ENCODE measurements around the gene MCM3AP.
A peak's percentile ranks its signal among the peaks of the same experiment; 100 is the strongest.

MCM3AP gene

GRCh38 chr21:46295996-46296752 lies 10.8 kb upstream of the MCM3AP start:
- TF ChIP-seq SUZ12 (IDR thresholded peaks at IDR 0.05; ENCODE audit: extremely low read depth, insufficient read depth, insufficient read length) (no peak), YY1 (IDR thresholded peaks at IDR 0.05; ENCODE audit: insufficient read depth, insufficient read length) (no peak), ZNF274 (IDR thresholded peaks at IDR 0.05; ENCODE audit: low read depth, low read length) (no peak)
- no peak for DNase-seq (ENCODE audit: low read depth, low spot score)
- Histone ChIP-seq H3K36me3 (ENCODE audit: insufficient read depth, insufficient read length, low read length) (peaks cover 33% of the 10 kb centered on the region), H3K27me3 (ENCODE audit: insufficient read depth, insufficient read length) (no peaks in the 10 kb centered on the region), H3K4me3 (ENCODE audit: insufficient read length, low read depth) (no peak overlapping the region), H3K9me3 (ENCODE audit: insufficient read depth, low read length) (peaks cover 6% of the 10 kb centered on the region; the same call in 1 of the 2 replicates), H3K9ac (ENCODE audit: insufficient read length, low read depth) (peak overlapping the region; percentile 45), H3K4me1 (ENCODE audit: insufficient read depth, insufficient read length) (peaks cover 8% of the 10 kb centered on the region)

DNA sequence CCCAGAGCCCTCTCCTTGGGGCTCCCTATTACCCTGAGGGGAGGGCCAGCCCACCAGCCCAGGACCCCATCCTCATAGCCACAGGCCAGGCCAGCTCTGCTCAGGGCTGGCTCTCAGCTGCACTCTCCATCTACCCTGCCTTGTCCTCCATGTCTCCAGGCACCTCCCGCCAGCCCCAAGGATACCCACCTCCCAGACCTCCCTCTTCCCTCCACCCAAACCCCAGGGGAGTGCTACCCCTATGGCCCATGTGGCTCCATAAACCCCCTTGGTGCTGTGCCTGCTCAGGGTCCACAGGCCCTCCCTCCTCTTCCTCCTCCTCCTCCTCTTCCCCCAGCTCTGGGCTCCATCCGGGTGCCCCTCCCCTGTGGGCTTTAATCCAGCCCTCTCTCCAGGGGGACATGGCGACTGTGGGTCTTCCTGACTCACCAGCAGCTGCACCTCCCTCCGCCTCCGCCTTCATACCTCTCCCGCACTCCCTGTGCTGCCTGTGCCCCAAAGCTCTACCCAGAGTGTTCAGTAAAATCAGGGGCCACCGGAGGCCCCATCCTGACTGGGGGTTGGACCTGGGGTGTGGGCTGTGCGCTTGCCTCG lies 9.9 kb upstream of the MCM3AP start:
- Histone ChIP-seq H3K9me3 (ENCODE audit: insufficient read depth, low read length) (peaks cover 6% of the 10 kb centered on the region; the same call in 1 of the 2 replicates), H3K27me3 (ENCODE audit: insufficient read depth, insufficient read length) (no peaks in the 10 kb centered on the region), H3K9ac (ENCODE audit: insufficient read length, low read depth) (peak overlapping the region; percentile 50), H3K36me3 (ENCODE audit: insufficient read depth, insufficient read length, low read length) (peaks cover 29% of the 10 kb centered on the region), H3K4me3 (ENCODE audit: insufficient read length, low read depth) (no peak overlapping the region), H3K4me1 (ENCODE audit: insufficient read depth, insufficient read length) (peaks cover 8% of the 10 kb centered on the region)
- TF ChIP-seq ZNF274 (IDR thresholded peaks at IDR 0.05; ENCODE audit: low read depth, low read length) (no peak), SUZ12 (IDR thresholded peaks at IDR 0.05; ENCODE audit: extremely low read depth, insufficient read depth, insufficient read length) (no peak)
- no peak for DNase-seq (ENCODE audit: low read depth, low spot score)

- peaks cover 6% of the 10 kb centered on the region; the same call in 1 of the 2 replicates for H3K9me3 ChIP-seq (ENCODE audit: insufficient read depth, low read length)
- TF ChIP-seq ZNF274 (IDR thresholded peaks at IDR 0.05; ENCODE audit: low read depth, low read length) (no peak), SUZ12 (IDR thresholded peaks at IDR 0.05; ENCODE audit: extremely low read depth, insufficient read depth, insufficient read length) (no peak), YY1 (IDR thresholded peaks at IDR 0.05; ENCODE audit: insufficient read depth, insufficient read length) (no peak)
- peaks cover 8% of the 10 kb centered on the region for H3K4me1 ChIP-seq (ENCODE audit: insufficient read depth, insufficient read length)
- no peak overlapping the region for H3K4me3 ChIP-seq (ENCODE audit: insufficient read length, low read depth)
- H3K9ac ChIP-seq (ENCODE audit: insufficient read length, low read depth) = peak overlapping the region; percentile 50
- no peak for DNase-seq (ENCODE audit: low read depth, low spot score)
- H3K27me3 ChIP-seq (ENCODE audit: insufficient read depth, insufficient read length) = no peaks in the 10 kb centered on the region
- H3K36me3 ChIP-seq (ENCODE audit: insufficient read depth, insufficient read length, low read length) = peaks cover 27% of the 10 kb centered on the region
Observed at GRCh38 chr21:46294647-46295176, 9.3 kb upstream of the MCM3AP start.

DNA sequence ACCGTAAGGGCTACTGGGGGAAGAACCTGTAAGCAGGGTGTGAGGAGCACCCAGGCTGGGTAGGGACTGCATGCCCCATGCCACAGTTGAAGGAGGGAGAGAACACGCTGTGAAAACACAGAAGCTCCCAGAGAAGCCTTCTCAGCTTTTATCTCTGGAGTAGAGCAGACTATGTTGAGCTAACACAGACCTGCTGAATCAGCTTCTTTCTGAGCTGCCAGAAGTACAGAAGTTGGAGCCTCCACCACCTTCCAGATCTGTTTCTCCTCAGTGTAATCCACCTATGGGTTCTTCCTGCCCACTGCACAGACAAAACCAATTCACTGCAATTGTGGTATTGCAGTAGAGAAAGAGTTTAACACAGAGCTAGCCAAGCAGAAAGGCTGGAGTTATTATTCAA lies 6.2 kb upstream of the MCM3AP start:
- peaks cover 28% of the 10 kb centered on the region for H3K36me3 ChIP-seq (ENCODE audit: insufficient read depth, insufficient read length, low read length)
- peaks cover 8% of the 10 kb centered on the region for H3K4me1 ChIP-seq (ENCODE audit: insufficient read depth, insufficient read length)
- no peaks in the 10 kb centered on the region for H3K27me3 ChIP-seq (ENCODE audit: insufficient read depth, insufficient read length)
- DNase-seq (ENCODE audit: low read depth, low spot score) = no peak
- no peak for TF ChIP-seq ZNF274 (IDR thresholded peaks at IDR 0.05; ENCODE audit: low read depth, low read length)
- TF ChIP-seq SUZ12 (IDR thresholded peaks at IDR 0.05; ENCODE audit: extremely low read depth, insufficient read depth, insufficient read length) = no peak
- TF ChIP-seq YY1 (IDR thresholded peaks at IDR 0.05; ENCODE audit: insufficient read depth, insufficient read length) = no peak
- H3K4me3 ChIP-seq (ENCODE audit: insufficient read length, low read depth) = no peak overlapping the region
- peaks cover 6% of the 10 kb centered on the region; the same call in 1 of the 2 replicates for H3K9me3 ChIP-seq (ENCODE audit: insufficient read depth, low read length)
- no peak overlapping the region for H3K9ac ChIP-seq (ENCODE audit: insufficient read length, low read depth)

- H3K9me3 ChIP-seq (ENCODE audit: insufficient read depth, low read length) = peaks cover 6% of the 10 kb centered on the region; the same call in 1 of the 2 replicates
- H3K4me3 ChIP-seq (ENCODE audit: insufficient read length, low read depth) = no peak overlapping the region
- H3K36me3 ChIP-seq (ENCODE audit: insufficient read depth, insufficient read length, low read length) = peaks cover 33% of the 10 kb centered on the region
- H3K4me1 ChIP-seq (ENCODE audit: insufficient read depth, insufficient read length) = peaks cover 1% of the 10 kb centered on the region
- H3K9ac ChIP-seq (ENCODE audit: insufficient read length, low read depth) = no peak overlapping the region
- TF ChIP-seq YY1 (IDR thresholded peaks at IDR 0.05; ENCODE audit: insufficient read depth, insufficient read length) (no peak), ZNF274 (IDR thresholded peaks at IDR 0.05; ENCODE audit: low read depth, low read length) (no peak), SUZ12 (IDR thresholded peaks at IDR 0.05; ENCODE audit: extremely low read depth, insufficient read depth, insufficient read length) (no peak)
- DNase-seq (ENCODE audit: low read depth, low spot score) = no peak
- no peaks in the 10 kb centered on the region for H3K27me3 ChIP-seq (ENCODE audit: insufficient read depth, insufficient read length)
Observed at GRCh38 chr21:46289655-46290179, 4.3 kb upstream of the MCM3AP start.

DNA sequence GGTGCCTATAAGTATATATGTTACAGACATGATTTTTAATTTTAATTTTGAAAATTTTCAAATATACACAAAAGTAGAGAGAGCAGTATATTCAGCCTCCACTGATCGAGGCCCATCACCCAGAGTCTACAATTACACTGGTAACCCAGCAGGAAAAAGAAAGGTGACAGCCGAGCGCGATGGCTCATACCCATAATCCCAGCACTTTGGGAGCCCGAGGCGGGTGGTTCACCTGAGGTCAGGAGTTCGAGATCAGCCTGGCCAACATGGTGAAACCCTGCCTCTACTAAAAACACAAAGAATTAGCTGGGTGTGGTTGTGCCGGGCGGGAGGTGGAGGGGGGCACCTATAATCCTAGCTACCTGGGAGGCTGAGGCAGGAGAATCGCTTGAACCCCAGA lies 2.1 kb upstream of the MCM3AP start:
- H3K4me3 ChIP-seq (ENCODE audit: insufficient read length, low read depth) = peak overlapping the region; percentile 95
- TF ChIP-seq SUZ12 (IDR thresholded peaks at IDR 0.05; ENCODE audit: extremely low read depth, insufficient read depth, insufficient read length) (no peak), ZNF274 (IDR thresholded peaks at IDR 0.05; ENCODE audit: low read depth, low read length) (no peak), YY1 (IDR thresholded peaks at IDR 0.05; ENCODE audit: insufficient read depth, insufficient read length) (no peak)
- H3K36me3 ChIP-seq (ENCODE audit: insufficient read depth, insufficient read length, low read length) = peaks cover 54% of the 10 kb centered on the region
- H3K9ac ChIP-seq (ENCODE audit: insufficient read length, low read depth) = peak overlapping the region; percentile 100
- peaks cover 2% of the 10 kb centered on the region for H3K4me1 ChIP-seq (ENCODE audit: insufficient read depth, insufficient read length)
- H3K27me3 ChIP-seq (ENCODE audit: insufficient read depth, insufficient read length) = no peaks in the 10 kb centered on the region
- DNase-seq (ENCODE audit: low read depth, low spot score) = no peak
- peaks cover 6% of the 10 kb centered on the region; the same call in 1 of the 2 replicates for H3K9me3 ChIP-seq (ENCODE audit: insufficient read depth, low read length)

GRCh38 chr21:46286648-46287002 lies 1.2 kb upstream of the MCM3AP start:
- DNase-seq (ENCODE audit: low read depth, low spot score) = no peak
- H3K27me3 ChIP-seq (ENCODE audit: insufficient read depth, insufficient read length) = no peaks in the 10 kb centered on the region

More at GRCh38 chr21:46286648-46287002, 1.2 kb upstream of the MCM3AP start:
- peak overlapping the region; percentile 100 for H3K9ac ChIP-seq (ENCODE audit: insufficient read length, low read depth)
- peaks cover 5% of the 10 kb centered on the region for H3K4me1 ChIP-seq (ENCODE audit: insufficient read depth, insufficient read length)
- peaks cover 4% of the 10 kb centered on the region; the same call in 1 of the 2 replicates for H3K9me3 ChIP-seq (ENCODE audit: insufficient read depth, low read length)
- peak overlapping the region; percentile 95 for H3K4me3 ChIP-seq (ENCODE audit: insufficient read length, low read depth)
- peaks cover 55% of the 10 kb centered on the region for H3K36me3 ChIP-seq (ENCODE audit: insufficient read depth, insufficient read length, low read length)
- TF ChIP-seq ZNF274 (IDR thresholded peaks at IDR 0.05; ENCODE audit: low read depth, low read length) (no peak), YY1 (IDR thresholded peaks at IDR 0.05; ENCODE audit: insufficient read depth, insufficient read length) (no peak), SUZ12 (IDR thresholded peaks at IDR 0.05; ENCODE audit: extremely low read depth, insufficient read depth, insufficient read length) (no peak)

All from NT2/D1 (cell line).